ENCODE results near the gene HSD11B2.

- no peak for TF ChIP-seq CTCF (IDR thresholded peaks at IDR 0.05)
- no peak for TF ChIP-seq POLR2A (IDR thresholded peaks at IDR 0.05)
These were observed 5.8 kb downstream of the HSD11B2 start for GRCh38 chr16:67436640-67437193.
